NCI-H345 treated with DMSO at 0.1 percent for 48 hours (cell line): ENCODE results near the gene BSG.
"Not testable (repeated sequence)": the region's sequence is repeated elsewhere in the genome, so short reads cannot be mapped to it uniquely, and the experiment has no call there.

Source experiments
- DNase-seq: peaks from one replicate; lab custom pipeline; 2025; ENCODE audit not compliant: unreplicated experiment; lab: John Stamatoyannopoulos, UW

Gene BSG

GRCh38 chr19:603779-604178, 31.4 kb downstream of the BSG start:
- not testable (repeated sequence) for DNase-seq

- DNase-seq, result no peak
Observed at GRCh38 chr19:604355-604754, 32.0 kb downstream of the BSG start.

DNA sequence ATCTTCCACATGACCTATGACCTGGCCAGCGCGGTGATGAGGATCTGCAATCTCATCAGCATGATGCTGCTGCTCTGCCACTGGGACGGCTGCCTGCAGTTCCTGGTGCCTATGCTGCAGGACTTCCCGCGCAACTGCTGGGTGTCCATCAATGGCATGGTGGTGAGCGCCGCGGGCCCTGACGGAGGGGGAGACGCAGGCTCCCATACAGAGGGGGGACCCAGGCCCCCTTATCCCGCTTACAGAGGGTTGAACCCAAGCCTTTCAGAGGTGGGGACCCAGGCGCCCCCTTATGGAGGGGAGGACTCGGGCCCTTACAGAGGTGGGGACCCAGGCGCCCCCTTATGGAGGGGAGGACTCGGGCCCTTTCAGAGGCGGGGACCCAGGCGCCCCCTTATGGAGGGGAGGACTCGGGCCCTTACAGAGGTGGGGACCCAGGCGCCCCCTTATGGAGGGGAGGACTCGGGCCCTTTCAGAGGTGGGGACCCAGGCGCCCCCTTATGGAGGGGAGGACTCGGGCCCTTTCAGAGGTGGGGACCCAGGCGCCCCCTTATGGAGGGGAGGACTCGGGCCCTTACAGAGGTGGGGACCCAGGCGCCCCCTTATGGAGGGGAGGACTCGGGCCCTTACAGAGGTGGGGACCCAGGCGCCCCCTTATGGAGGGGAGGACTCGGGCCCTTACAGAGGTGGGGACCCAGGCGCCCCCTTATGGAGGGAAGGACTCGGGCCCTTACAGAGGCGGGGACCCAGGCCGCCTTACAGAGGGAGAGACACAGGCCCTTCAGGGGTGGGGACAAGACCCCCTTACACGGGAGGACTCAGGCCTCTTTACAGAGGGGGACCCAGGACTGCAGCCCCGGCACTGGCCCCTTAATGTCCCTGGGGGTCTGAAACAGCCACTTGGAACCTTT, 32.9 kb downstream of the BSG start:
- DNase-seq, result not testable (repeated sequence)

DNA sequence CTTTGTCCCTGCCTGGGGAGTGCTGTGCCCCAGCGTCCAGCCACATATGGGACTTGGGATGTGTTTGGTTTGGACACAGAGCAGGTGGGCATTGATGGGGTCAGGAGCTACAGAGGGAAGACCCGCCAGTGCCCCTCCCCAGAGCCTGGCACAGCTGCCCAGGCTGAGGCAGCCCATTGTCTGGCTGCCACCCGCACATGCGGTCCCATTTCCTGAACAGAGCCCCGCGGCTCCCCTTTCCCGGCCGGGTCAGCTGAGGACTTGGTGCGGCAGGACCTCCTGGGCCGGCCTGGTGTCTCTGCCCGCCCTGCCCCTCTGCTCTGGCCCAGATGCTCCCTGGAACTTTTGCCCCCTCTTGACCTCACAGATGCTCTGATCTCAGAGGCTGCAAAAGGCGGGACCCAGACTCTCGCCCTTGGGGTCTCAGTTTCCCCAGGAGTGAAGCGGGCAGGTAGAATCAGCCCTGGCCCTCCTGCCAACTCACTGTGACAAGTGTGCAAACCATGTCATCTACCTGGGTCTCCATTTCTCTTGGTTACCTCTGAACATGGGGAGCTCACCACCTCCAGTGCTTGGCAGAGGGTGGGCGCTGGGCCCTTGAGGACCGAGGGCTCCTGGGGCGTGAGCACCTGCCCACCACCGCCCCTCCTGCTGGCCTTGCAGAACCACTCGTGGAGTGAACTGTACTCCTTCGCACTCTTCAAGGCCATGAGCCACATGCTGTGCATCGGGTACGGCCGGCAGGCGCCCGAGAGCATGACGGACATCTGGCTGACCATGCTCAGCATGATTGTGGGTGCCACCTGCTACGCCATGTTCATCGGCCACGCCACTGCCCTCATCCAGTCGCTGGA, 35.1 kb downstream of the BSG start:
- no peak for DNase-seq

DNA sequence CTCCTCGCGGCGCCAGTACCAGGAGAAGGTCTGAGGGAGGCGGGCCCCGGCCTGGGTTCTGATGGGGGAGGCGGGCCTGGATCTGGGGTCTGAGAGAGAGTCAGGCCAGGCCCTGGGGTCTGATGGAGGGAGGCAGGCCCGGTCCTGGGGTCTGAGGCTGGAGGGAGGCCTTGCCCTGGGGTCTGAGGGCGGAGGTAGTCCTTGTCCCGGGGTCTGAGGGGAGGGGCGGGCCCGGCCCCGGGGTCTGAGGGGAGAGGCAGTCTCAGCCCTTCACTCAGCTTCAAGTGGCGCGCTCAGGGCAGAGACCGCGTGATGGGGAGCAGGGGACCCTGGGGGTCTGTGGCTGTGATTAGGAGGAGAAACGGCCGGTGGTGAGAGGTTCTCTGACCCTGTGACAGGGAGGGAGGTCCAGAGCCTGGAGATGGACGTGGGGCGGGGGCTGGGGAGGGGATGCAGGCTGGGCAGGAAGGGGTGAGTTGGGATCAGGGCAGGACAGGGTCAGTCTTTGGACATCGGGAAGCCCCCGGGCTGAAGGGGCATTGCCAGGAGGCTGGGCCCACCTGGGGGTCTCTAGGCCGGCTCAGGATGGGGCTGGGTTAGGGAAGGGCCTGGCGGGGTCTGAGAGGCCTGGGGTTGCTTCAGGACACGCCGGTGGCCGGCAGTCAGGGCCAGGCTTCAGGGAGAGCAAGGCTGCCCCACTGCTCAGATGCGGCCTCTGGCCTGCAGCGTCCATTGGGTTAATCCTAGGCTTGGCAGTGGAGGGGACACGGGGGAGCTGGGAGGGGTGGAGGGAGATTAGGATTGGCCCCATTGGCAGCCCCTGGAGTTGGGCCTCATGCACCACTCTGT, 36.0 kb downstream of the BSG start:
- no peak for DNase-seq

- DNase-seq, result no peak
Observed at GRCh38 chr19:609004-609346, 36.6 kb downstream of the BSG start.

DNA sequence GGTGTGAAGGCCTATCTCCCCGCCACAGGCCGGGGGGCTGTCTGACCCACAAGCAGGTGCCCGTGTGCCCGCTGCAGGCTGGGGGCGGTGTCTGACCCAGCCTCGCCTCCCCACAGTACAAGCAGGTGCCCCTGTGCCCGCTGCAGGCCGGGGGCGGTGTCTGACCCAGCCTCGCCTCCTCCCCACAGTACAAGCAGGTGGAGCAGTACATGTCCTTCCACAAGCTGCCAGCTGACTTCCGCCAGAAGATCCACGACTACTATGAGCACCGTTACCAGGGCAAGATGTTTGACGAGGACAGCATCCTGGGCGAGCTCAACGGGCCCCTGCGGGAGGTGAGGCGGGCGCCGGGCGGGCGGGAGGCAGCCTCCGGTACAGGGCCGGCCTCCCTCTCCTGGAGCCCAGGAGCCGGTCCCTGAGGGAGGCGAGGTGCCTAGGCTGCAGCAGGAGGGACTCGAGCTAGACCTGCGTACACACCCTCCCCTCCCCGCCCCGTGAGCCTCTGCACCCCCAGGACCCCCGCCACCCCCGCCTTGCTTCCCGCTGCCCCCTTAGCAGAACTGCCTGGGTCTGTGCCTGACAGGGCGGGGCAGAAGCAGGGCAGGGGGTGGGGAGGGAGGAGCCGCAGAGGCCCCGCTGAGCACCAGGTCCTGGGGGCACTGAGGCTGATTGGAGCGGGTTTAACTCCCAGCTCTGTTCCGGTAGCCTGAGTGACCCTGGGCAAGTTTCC, 37.8 kb downstream of the BSG start:
- no peak for DNase-seq

- DNase-seq, result no peak
Observed at GRCh38 chr19:610801-611480, 38.5 kb downstream of the BSG start.

- no peak for DNase-seq
Observed at GRCh38 chr19:611481-611868, 39.1 kb downstream of the BSG start.

- DNase-seq, result no peak
Observed at GRCh38 chr19:612941-613340, 40.5 kb downstream of the BSG start.

- no peak for DNase-seq
Observed at GRCh38 chr19:613732-614567, 41.6 kb downstream of the BSG start.

DNA sequence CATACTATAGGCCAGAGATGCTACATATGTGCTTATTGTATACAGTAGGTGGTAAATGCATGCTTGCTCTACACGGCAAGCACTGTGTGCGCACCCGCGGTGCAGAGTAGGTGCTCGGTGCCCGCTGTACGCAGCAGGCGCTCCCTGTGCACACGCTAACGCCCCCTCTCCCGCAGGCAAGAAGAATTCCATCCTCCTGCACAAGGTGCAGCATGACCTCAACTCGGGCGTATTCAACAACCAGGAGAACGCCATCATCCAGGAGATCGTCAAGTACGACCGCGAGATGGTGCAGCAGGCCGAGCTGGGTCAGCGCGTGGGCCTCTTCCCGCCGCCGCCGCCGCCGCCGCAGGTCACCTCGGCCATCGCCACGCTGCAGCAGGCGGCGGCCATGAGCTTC, 43.2 kb downstream of the BSG start:
- no peak for DNase-seq

DNA sequence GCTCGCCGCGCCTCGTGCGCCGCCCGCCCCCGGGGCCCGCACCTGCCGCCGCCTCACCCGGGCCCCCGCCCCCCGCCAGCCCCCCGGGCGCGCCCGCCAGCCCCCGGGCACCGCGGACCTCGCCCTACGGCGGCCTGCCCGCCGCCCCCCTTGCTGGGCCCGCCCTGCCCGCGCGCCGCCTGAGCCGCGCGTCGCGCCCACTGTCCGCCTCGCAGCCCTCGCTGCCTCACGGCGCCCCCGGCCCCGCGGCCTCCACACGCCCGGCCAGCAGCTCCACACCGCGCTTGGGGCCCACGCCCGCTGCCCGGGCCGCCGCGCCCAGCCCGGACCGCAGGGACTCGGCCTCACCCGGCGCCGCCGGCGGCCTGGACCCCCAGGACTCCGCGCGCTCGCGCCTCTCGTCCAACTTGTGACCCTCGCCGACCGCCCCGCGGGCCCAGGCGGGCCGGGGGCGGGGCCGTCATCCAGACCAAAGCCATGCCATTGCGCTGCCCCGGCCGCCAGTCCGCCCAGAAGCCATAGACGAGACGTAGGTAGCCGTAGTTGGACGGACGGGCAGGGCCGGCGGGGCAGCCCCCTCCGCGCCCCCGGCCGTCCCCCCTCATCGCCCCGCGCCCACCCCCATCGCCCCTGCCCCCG, 43.8 kb downstream of the BSG start:
- no peak for DNase-seq

DNA sequence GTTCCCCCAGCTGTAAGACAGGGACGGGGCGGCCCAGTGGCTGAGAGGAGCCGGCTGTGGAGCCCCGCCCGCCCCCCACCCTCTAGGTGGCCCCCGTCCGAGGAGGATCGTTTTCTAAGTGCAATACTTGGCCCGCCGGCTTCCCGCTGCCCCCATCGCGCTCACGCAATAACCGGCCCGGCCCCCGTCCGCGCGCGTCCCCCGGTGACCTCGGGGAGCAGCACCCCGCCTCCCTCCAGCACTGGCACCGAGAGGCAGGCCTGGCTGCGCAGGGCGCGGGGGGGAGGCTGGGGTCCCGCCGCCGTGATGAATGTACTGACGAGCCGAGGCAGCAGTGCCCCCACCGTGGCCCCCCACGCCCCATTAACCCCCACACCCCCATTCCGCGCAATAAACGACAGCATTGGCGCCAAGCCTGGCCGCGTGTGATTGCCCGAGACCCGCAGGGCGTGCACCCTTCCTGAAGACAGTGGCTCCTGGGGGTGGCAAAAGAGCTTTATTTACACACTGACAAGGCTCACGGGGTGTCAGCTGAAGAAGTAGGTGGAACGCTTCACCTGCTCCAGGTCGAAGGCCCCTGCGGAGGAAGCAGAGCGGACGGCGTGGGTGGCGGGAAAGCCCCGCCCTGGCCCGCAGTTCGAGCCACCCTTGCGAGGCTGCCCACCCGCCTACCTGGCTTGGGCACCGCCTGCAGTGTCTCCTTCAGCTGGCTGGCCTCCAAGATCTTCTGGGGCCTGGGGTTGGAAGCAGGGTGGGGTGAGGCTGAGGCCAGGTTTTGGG, 44.5 kb downstream of the BSG start:
- no peak for DNase-seq

DNA sequence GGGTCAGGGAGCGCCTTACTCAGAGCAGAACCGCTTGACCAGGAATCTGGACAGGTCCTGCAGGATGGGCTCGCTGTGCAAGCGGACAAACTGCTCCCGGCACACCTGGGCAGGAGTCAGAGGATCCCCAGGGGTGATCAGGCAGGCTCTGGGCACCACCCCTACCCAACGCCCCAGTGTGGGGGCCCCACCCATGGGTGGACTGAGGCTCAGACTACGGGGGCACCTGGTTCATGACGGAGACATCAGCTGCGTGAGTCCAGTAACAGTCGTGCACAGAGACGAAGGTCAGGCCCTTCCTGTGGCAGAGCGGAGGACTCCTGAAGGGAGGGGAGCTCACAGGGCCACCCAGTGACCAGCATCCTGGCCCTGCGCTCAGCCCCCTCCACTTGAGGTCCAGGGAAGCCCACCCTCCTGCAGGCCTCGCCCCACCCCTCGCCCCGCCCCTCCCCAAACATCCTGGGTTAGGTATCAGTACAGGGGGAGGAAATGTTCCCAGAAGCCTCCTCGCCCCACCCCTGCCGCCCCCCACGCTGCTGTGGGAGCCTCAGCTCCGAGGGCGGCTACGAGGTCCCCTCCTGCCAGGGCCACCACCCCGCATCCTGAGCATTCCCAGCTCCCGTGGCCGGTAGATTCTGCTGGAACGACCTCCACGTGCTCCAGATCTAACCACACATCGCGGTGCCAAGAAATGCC, 45.3 kb downstream of the BSG start:
- DNase-seq, result no peak

GRCh38 chr19:618247-618619, 45.8 kb downstream of the BSG start:
- no peak for DNase-seq

DNA sequence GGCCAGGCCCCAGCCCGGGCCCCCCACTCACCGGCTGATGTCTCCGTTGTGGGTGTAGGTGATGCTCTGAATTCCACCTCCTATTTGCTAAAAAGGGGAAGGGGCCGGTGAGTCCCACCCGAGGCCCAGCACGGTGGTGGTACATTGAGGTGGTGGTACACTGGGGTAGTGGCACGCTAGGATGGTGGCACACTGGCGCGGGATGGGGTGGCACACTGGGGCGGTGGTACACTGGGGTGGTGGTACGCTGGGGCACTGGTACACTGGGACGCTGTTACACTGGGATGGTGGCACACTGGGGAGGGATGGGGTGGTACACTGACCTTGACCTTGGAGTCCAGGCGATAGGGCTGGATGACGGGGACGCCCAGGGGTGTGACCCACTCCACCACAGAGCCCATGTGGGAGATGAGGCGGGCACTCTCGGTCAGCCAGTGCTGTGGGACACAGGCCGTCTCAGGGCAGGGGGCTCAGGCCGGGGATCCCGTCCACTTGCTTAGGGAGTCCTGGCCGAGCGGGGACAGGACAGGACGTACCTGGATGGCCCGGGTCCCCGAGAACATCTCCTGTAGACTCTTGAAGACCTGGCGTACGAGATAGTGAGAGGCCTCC, 46.4 kb downstream of the BSG start:
- DNase-seq, result no peak
